ENCODE data around the gene EYA2.

GRCh38 chr20:47227119-47227518 is 332.5 kb downstream of the EYA2 start:
- TF ChIP-seq CTCF (IDR thresholded peaks at IDR 0.05) (no peak), POLR2AphosphoS5 (IDR thresholded peaks at IDR 0.05) (no peak), POLR2A (IDR thresholded peaks at IDR 0.05) (no peak)

Data from sigmoid colon (tissue), 4 donors.